ENCODE measurements around the gene DTHD1. TPM values are rescaled to one million over a fixed set of nuclear protein-coding genes. Genes with fewer than 3 reads are reported as not detected.

Gene DTHD1
- total RNA-seq, 1 experiment from 2014 or later, result not detected

GRCh38 chr4:36313703-36314102 lies 32.3 kb downstream of the DTHD1 start:
- no peak for DNase-seq (ENCODE audit: low read depth)

GRCh38 chr4:36316607-36317006 lies 35.2 kb downstream of the DTHD1 start:
- DNase-seq (ENCODE audit: low read depth), result no peak

DNA sequence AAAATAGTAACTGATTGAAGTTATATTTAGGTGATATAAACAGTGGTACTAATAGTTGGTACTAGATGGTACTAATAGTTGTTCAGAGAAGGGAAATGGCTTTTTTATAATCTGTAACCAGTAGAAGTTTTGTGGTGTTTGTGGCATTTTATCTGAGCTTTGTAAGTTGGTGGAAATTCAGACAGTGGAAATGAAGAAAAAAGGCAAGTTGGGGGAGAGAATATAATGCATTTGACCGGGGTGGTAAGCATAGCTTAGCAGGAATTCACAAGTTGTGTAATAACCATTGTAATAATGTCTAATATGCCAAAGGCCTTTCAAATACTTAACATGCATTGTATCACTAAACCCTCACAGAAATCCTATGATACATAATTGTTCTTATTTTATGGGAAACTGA lies 36.3 kb downstream of the DTHD1 start:
- DNase-seq (ENCODE audit: low read depth), result no peak

DNA sequence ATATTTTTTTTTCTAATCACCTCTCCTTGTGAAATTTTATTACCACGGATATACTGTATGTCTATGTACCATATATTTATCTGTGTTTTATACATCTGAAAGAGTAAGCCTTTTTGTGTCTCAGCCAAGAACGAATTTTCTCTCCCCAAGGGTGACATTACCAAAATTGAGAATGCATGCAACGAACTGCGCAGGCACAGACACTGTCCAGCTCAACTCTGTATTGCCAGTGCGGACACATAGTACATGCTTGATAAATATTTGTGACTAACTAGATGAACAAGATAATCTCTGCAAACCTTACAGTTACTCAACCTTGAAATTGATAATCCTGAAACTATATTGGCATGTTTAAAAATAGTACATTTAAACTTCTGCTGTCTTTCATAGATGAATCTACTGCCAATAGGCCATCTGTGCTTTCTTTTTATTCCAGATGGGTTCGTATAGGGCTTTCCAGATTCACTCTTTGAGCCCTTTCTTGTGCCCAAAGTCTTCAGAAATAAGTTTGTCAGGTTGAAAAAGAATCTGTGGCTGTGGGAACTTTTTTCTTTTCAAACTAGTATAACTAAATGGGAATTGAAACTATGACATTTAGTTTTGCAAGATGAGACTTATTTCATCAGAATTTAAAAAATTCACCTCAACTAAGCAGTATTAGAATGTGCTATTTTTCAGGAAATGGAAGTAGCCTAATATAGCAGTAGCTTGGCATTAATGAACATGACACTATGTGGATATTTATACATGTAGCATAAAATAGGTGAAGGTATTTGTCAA lies 38.9 kb downstream of the DTHD1 start:
- DNase-seq (ENCODE audit: low read depth), result no peak

DNA sequence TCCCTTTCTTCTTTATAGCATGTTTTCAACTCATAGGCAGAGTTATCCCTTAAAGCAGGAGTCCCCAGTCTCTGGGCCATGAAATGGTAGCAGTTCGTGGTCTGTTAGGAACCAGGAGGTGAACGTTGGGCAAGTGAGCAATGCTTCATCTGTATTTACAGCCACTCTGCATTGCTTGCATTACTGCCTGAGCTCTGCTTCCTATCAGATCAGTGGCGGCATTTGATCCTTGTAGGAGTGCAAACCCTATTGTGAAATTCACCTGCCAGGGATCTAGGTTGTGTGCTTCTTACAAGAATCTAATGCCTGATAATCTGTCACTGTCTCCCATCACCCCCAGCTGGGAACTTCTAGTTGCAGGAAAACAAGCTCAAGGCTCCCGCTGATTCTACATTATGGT lies 39.8 kb downstream of the DTHD1 start:
- DNase-seq (ENCODE audit: low read depth), result no peak

GRCh38 chr4:36322921-36323354 lies 41.5 kb downstream of the DTHD1 start:
- no peak for DNase-seq (ENCODE audit: low read depth)

GRCh38 chr4:36323816-36324419 lies 42.5 kb downstream of the DTHD1 start:
- DNase-seq (ENCODE audit: low read depth), result no peak

DNA sequence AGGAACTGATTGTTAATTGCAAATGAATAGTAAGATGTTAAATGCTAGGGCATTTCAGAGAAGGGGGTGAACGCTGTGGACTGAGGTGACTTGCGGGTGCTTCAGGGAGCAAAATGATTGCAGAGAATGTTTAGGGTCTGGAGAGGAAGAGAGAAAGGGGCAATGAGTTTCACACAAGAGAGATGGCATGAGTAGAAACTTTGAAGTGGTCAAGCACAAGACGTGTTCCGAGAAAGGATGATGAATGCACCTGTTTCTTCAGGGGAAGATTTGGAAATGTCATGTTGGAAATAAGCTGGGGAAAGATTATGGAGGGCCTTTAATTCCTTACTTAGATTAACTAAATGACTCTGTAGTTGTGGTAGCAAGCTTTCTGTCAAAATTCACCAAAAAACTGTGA lies 43.4 kb downstream of the DTHD1 start:
- DNase-seq (ENCODE audit: low read depth), result no peak

DNA sequence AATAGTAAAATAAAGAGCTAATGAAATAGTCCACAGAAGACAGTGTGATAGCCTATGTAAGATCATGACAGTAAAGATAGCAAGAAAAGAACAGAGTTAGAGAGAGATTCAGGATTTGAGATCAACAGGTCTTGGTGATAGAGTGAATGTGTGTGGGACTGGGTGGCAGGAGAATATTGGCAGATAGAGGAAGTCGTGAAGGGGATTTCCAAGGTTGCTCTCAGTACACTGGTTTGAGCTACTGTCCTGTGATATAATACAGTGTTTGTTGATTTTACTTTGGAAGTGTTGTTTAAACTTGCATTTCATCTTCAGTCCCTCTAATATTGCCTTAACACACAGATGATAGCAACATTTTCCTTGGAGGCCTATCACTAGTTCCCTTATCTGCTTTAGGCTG lies 44.1 kb downstream of the DTHD1 start:
- DNase-seq (ENCODE audit: low read depth), result no peak

GRCh38 chr4:36325926-36326325 lies 44.5 kb downstream of the DTHD1 start:
- DNase-seq (ENCODE audit: low read depth), result no peak

DNA sequence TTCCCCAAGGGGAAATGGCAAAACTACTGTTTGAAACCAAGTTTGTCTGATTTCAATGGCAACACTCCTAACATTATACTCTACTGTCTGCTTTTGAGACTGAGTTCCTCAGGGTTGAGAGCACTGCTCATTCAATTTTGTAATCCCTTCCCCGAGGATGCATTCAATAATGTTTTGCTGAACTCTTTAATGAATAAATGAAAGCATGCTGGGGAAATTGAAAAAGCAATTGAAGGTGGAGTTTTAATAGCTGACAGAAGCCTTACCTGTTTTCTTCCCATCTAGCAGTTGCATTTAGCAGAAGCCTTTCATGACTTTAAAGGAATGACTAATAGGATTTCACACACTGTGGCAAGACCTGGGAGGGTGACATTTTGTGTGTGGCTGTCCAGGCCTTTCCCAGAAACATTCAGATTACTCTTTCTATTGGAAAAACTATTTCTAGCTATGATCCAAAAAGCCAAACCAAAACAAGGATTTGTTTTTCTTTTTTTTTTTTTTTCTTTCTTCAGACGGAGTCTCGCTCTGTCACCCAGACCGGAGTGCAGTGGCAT lies 45.1 kb downstream of the DTHD1 start:
- no peak for DNase-seq (ENCODE audit: low read depth)

- DNase-seq (ENCODE audit: low read depth), result no peak
Measured at GRCh38 chr4:36327400-36327799, 46.0 kb downstream of the DTHD1 start.

- no peak for DNase-seq (ENCODE audit: low read depth)
Measured at GRCh38 chr4:36328130-36328529, 46.7 kb downstream of the DTHD1 start.

GRCh38 chr4:36329228-36329627 lies 47.8 kb downstream of the DTHD1 start:
- no peak for DNase-seq (ENCODE audit: low read depth)

DNA sequence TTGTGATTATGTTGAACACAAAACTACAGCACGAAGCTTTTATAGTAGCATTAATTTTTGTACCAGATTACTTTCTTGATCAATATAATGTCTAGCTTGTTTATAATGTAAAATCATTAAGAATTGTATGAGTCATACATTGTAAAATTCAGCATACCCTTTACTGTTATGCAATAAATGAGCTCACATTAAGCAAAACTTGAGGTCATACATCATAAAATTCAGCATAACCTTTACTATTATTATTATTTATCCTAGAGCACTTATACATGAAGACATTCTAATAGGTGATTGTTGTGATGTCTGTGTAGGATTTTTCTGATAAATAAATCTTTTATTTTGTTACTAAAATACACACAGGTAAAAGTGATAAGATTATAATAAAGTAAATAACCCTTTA lies 49.4 kb downstream of the DTHD1 start:
- DNase-seq (ENCODE audit: low read depth), result no peak

- peak; percentile 2 for DNase-seq (ENCODE audit: low read depth)
Measured at GRCh38 chr4:36332023-36332781, 50.8 kb downstream of the DTHD1 start.

DNA sequence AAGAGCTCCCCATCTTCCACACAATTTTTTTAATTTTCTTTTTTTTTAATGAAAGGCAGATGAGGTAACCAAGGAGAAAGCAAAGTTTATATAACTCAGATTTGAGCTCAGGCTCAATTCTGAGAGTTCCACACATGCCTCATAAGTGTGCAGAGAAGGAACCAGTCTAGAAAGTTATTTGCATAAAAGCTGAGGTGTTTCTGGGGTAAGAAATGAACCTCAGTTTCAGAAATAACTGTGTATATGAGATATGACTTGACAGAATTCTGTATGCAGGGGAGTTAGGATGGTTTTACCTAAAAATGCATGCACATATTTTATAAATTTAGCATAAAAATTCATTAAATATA lies 51.3 kb downstream of the DTHD1 start:
- DNase-seq (ENCODE audit: low read depth), result no peak

DNA sequence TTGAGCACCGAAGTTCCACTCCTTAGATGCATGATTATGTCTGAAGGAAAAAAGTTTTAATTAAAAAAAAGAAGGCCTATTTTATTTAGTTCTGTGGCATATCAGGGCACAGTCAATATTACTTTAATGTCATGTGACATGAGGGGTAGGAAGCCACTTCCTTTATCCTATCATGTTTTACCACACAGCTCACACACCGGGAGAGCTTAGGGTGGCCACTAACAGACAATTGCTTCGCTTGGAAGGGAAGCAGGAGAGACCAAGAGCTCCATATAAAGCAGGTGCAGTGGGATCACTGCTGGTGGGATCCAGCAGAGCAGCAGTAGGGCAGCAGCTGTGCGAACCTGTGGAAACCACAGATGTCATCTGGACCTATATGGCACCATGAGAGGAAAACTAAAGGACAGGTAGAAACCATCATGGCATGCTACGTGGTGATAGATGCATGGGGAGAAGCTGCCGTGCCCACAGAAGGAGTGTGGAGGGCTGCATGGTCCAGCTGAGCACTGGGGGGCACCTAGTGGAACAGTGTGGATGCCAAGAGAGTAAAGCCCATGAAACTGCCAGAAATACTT lies 52.0 kb downstream of the DTHD1 start:
- DNase-seq (ENCODE audit: low read depth), result no peak

- DNase-seq (ENCODE audit: low read depth), result no peak
Measured at GRCh38 chr4:36337665-36338185, 56.3 kb downstream of the DTHD1 start.

GRCh38 chr4:36338973-36339372 lies 57.6 kb downstream of the DTHD1 start:
- no peak for DNase-seq (ENCODE audit: low read depth)

GRCh38 chr4:36341936-36342335 lies 60.5 kb downstream of the DTHD1 start:
- no peak for DNase-seq (ENCODE audit: low read depth)

Data from Daoy (cell line).